HCT116 (cell line): Measurements from ENCODE around the gene NR2F2. TPM values are rescaled to one million over a fixed set of nuclear protein-coding genes. Genes with fewer than 3 reads are reported as not detected.

Experiments
- ATAC-seq: fragments of 200-7000 bp; cut with Tn5 transposase; 2 replicates; pipeline ENCODE4 v1.9.1; 2020; ENCODE audit warnings: mild to moderate bottlenecking, moderate library complexity
- BruUV-seq: library from RNA; stranded (reverse); fragments of 400-500 nt; replicated peaks from 2 replicates; lab custom pipeline; 2021; lab: Mats Ljungman, UMichigan
- CTCF ChIA-PET: fragments of 300-600 bp; sonication (Branson Sonifier 250); formaldehyde crosslinking; loops from one replicate; lab custom pipeline; 2021; ENCODE audit warnings: antibody characterized with exemption; lab: Charles Lee
- POLR2A ChIA-PET: fragments of 300-600, 350-600 bp; sonication (Branson Sonifier 250); formaldehyde crosslinking; loops from one replicate; lab custom pipeline; 2021; ENCODE audit warnings: antibody characterized with exemption; lab: Charles Lee
- RAD21 ChIA-PET, 2 experiments: fragments of 300-600 bp; sonication (Branson Sonifier 250); formaldehyde crosslinking; loops; one replicate each; lab custom pipeline; 2023; ENCODE audit warnings: low total read pairs in 2 of 2; ENCODE audit not compliant: uncharacterized antibody in 2 of 2, unreplicated experiment in 2 of 2, low non-redundant PET in 1 of 2; lab: Charles Lee
- DNase-seq: peaks from one replicate; pipeline ENCODE4 v3.0.0-alpha.2; 2010; ENCODE audit warnings: low read depth, low spot score
- H2AFZ ChIP-seq: fragments of 200-600 bp; shearing (Covaris generic), sonication (generic); 2 replicates; pipeline ENCODE4 v1.6.1; 2017; ENCODE audit warnings: low read depth, mixed run types, mixed read lengths, antibody characterized with exemption, low read length; ENCODE audit not compliant: poor library complexity, severe bottlenecking
- H3K27ac ChIP-seq: 2 replicates; pipeline ENCODE4 v1.5.1; 2012; ENCODE audit warnings: low read depth, low read length
- H3K27me3 ChIP-seq: fragments of 200-600 bp; sonication (generic); 2 replicates; pipeline ENCODE4 v1.6.1; 2016; ENCODE audit warnings: mixed run types, low read length, mixed read lengths; ENCODE audit not compliant: insufficient read depth
- H3K36me3 ChIP-seq, 2 experiments: fragments of 200-500 bp in 1 of 2; fragments of 200-600 bp in 1 of 2; sonication (Bioruptor generic) in 1 of 2; sonication (generic) in 1 of 2; 2 replicates each; pipeline versions ENCODE4 v1.5.1 to v1.6.1; 2014 to 2016; ENCODE audit warnings: low read length in 2 of 2, inconsistent platforms in 1 of 2, mixed read lengths in 1 of 2, mixed run types in 1 of 2; ENCODE audit not compliant: insufficient read depth in 2 of 2, control insufficient read depth in 1 of 2
- H3K4me1 ChIP-seq, 2 experiments: fragments of 200-600 bp in 1 of 2; sonication (generic) in 1 of 2; 2 replicates each; pipeline versions ENCODE4 v1.5.1 to v1.6.1; 2012 to 2017; ENCODE audit warnings: low read length in 2 of 2, inconsistent platforms in 1 of 2, mild to moderate bottlenecking in 1 of 2, mixed read lengths in 1 of 2, mixed run types in 1 of 2, moderate library complexity in 1 of 2; ENCODE audit not compliant: insufficient read depth in 2 of 2, control insufficient read depth in 1 of 2
- H3K4me2 ChIP-seq: fragments of 200-600 bp; sonication (generic); 2 replicates; pipeline ENCODE4 v1.6.1; 2017; ENCODE audit warnings: mixed run types, low read length, mixed read lengths
- H3K4me3 ChIP-seq, 2 experiments: fragments of 200-600 bp in 1 of 2; sonication (generic) in 1 of 2; replicated peaks in 1 of 2; 2 replicates each; pipeline ENCODE4 v1.5.1; 2011 to 2016; ENCODE audit warnings: low read length in 2 of 2, control low read depth in 1 of 2, low read depth in 1 of 2, mild to moderate bottlenecking in 1 of 2, mixed read lengths in 1 of 2, mixed run types in 1 of 2
- H3K79me2 ChIP-seq: fragments of 200-600 bp; sonication (generic); 2 replicates; pipeline ENCODE4 v1.6.1; 2017; ENCODE audit warnings: mild to moderate bottlenecking, mixed run types, low read length, moderate library complexity, mixed read lengths; ENCODE audit not compliant: insufficient read depth
- H3K9ac ChIP-seq: fragments of 200-600 bp; sonication (generic); 2 replicates; pipeline ENCODE4 v1.6.1; 2016; ENCODE audit warnings: low read length, mixed read lengths
- H3K9me2 ChIP-seq: fragments of 200-600 bp; sonication (generic), shearing (Covaris generic); 2 replicates; pipeline ENCODE4 v1.6.1; 2017; ENCODE audit warnings: mixed run types, mild to moderate bottlenecking, moderate library complexity; ENCODE audit not compliant: insufficient read depth
- H3K9me3 ChIP-seq, 2 experiments: fragments of 200-500 bp in 1 of 2; fragments of 200-600 bp in 1 of 2; sonication (Bioruptor generic) in 1 of 2; sonication (generic) in 1 of 2; 2 replicates each; pipeline ENCODE4 v1.6.1; 2014 to 2017; ENCODE audit warnings: low read length in 2 of 2, mixed read lengths in 2 of 2, inconsistent platforms in 1 of 2, low read depth in 1 of 2, mild to moderate bottlenecking in 1 of 2, mixed run types in 1 of 2, moderate library complexity in 1 of 2; ENCODE audit not compliant: control insufficient read depth in 1 of 2, insufficient read depth in 1 of 2
- H4K20me1 ChIP-seq: fragments of 200-600 bp; sonication (generic), shearing (Covaris generic); 2 replicates; pipeline ENCODE4 v1.6.1; 2017; ENCODE audit warnings: mixed run types, mild to moderate bottlenecking, moderate library complexity; ENCODE audit not compliant: insufficient read depth
- ATF3 ChIP-seq: IDR thresholded peaks from 2 replicates; pipeline ENCODE4 v1.6.1; 2012
- CBX3 ChIP-seq: IDR thresholded peaks from 2 replicates; pipeline ENCODE4 v1.6.1; 2012; ENCODE audit warnings: low read depth
- CEBPB ChIP-seq: IDR thresholded peaks from 2 replicates; pipeline ENCODE4 v1.6.1; 2012; ENCODE audit warnings: low read depth
- EGR1 ChIP-seq: IDR thresholded peaks from 2 replicates; pipeline ENCODE4 v1.6.1; 2012; ENCODE audit warnings: low read depth
- ELF1 ChIP-seq: IDR thresholded peaks from 2 replicates; pipeline ENCODE4 v1.6.1; 2012; ENCODE audit warnings: low read depth, borderline replicate concordance
- EZH2 ChIP-seq: fragments of 200-600 bp; sonication (generic); IDR thresholded peaks from 2 replicates; pipeline ENCODE4 v1.6.1; 2017; ENCODE audit warnings: antibody characterized with exemption, mixed run types
- EZH2phosphoT487 ChIP-seq: fragments of 200-600 bp; IDR thresholded peaks from 2 replicates; pipeline ENCODE4 v1.6.1; 2018; ENCODE audit warnings: antibody characterized with exemption, borderline replicate concordance
- FOSL1 ChIP-seq: IDR thresholded peaks from 2 replicates; pipeline ENCODE4 v1.6.1; 2012; ENCODE audit warnings: low read depth
- JUND ChIP-seq: IDR thresholded peaks from 2 replicates; pipeline ENCODE4 v1.6.1; 2012
- POLR2AphosphoS5 ChIP-seq: IDR thresholded peaks from 2 replicates; pipeline ENCODE4 v1.6.1; 2011; ENCODE audit warnings: mild to moderate bottlenecking, low read depth, low read length, moderate library complexity
- RAD21 ChIP-seq: IDR thresholded peaks from 2 replicates; pipeline ENCODE4 v1.6.1; 2012; ENCODE audit warnings: low read depth, mild to moderate bottlenecking
- REST ChIP-seq: IDR thresholded peaks from 2 replicates; pipeline ENCODE4 v1.6.1; 2012; ENCODE audit warnings: low read depth
- SIN3A ChIP-seq: IDR thresholded peaks from 2 replicates; pipeline ENCODE4 v1.6.1; 2012; ENCODE audit warnings: low read depth
- SP1 ChIP-seq: IDR thresholded peaks from 2 replicates; pipeline ENCODE4 v1.6.1; 2012; ENCODE audit warnings: low read depth
- TCF7L2 ChIP-seq: IDR thresholded peaks from 2 replicates; pipeline ENCODE4 v1.7.0; 2011; ENCODE audit warnings: borderline replicate concordance, inconsistent platforms; ENCODE audit not compliant: insufficient read depth, insufficient read length; ENCODE audit errors: extremely low read depth
- ZFX ChIP-seq: fragments of 450-650 bp; IDR thresholded peaks from 2 replicates; pipeline ENCODE4 v1.6.1; 2017
- ZNF274 ChIP-seq: fragments of 200-500 bp; sonication (Bioruptor generic); IDR thresholded peaks from 2 replicates; pipeline ENCODE4 v1.6.1; 2014; ENCODE audit warnings: mild to moderate bottlenecking, low read depth, low read length, inconsistent platforms
- intact Hi-C: fragments of 100-400 bp; cut with micrococcal nuclease; formaldehyde crosslinking; loops from 2 replicates; pipeline ENCODE4 v1.10.0; 2022
- total RNA-seq: library from RNA; stranded (reverse); gene quantifications from one replicate; pipeline ENCODE4 v1.2.1, GENCODE V29; 2021; ENCODE audit not compliant: unreplicated experiment

NR2F2 gene
- total RNA-seq, 1 experiment from 2014 or later: 61.4 TPM

DNA sequence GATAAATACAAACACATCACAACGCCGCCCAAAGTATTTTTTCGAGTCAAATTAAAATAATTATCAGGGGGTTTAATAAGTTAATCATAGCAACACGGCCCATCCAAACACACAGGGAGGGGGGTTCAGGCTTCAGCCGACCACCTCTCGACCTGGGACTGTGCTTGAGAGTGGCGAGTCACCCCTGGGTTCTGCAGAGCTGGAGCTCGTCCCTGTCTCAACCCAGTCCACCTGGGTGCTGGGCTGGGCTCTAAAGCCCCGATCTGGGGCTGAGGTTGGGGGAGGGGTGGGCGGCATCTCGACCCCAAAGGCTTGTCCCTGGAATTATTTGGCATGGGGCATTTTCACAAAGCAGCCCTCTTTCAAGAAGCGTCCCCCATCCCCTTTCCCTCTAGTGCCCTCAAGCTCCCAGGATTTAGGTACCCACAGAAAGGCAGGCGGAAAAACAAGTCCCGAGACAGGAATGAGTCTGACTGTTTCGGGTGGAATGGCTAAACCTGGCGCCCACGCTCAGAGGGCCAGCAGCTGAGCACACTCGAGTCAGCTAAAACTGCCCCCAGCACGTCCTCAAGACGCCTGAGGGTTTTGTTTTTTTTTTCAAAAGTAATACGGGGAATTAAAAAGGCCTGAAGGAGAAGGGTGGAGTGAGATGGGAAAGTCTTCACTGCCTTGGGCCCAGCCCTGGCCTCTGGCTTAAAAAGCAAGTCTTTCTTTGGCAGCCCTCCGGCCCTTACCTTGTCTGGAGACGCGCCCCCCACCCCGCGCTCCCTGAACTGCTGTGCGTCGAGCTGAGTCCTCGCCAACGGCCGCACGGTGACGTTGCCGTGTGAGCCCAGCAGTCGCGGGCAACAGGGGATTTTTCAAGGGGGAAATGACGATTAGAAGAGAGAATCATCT, 32.5 kb downstream of the NR2F2 start:
- H3K36me3 ChIP-seq: no peaks in the 10 kb centered on the region
- H3K9me2 ChIP-seq: no peaks in the 10 kb centered on the region
- no peaks in the 10 kb centered on the region for H3K9me3 ChIP-seq
- no TSS peak for BruUV-seq
- ATAC-seq (no peak), DNase-seq (no peak)
- no peak overlapping the region for H3K9ac ChIP-seq
- H3K4me3 ChIP-seq: no peak overlapping the region
- no peaks in the 10 kb centered on the region for H3K79me2 ChIP-seq
- intact Hi-C loops: no loop called here
- H3K27ac ChIP-seq: no peak overlapping the region
- no peak overlapping the region for H3K4me2 ChIP-seq
- no peaks in the 10 kb centered on the region for H3K27me3 ChIP-seq
- CTCF ChIA-PET: no interaction called here
- RAD21 ChIA-PET: no interaction called here
- H2AFZ ChIP-seq: no peak overlapping the region
- TF ChIP-seq JUND: no peak
- no peak for TF ChIP-seq FOSL1
- no peak for TF ChIP-seq POLR2AphosphoS5
- TF ChIP-seq RAD21: no peak
- TF ChIP-seq TCF7L2: no peak
- TF ChIP-seq ATF3: no peak
- no peak for TF ChIP-seq ZFX
- no peak for TF ChIP-seq EZH2
- TF ChIP-seq CEBPB: no peak
- no peak for TF ChIP-seq EGR1
- no peak for TF ChIP-seq ZNF274
- no peak for TF ChIP-seq REST
- TF ChIP-seq ELF1: no peak
- TF ChIP-seq CBX3: no peak
- no peak for TF ChIP-seq SIN3A
- TF ChIP-seq EZH2phosphoT487: no peak
- no peak for TF ChIP-seq SP1
- POLR2A ChIA-PET: no interaction called here
- H3K4me1 ChIP-seq: no peaks in the 10 kb centered on the region
- H4K20me1 ChIP-seq: no peaks in the 10 kb centered on the region
